HG03159 (cell line): ENCODE measurements around the gene CERS1.

Source experiments
- ATAC-seq: cut with Tn5 transposase; IDR thresholded peaks from one replicate; pipeline ENCODE4 v1.9.1; 2021; ENCODE audit warnings: mild to moderate bottlenecking, moderate library complexity; ENCODE audit not compliant: unreplicated experiment

Gene CERS1

GRCh38 chr19:18859676-18860301 is 36.2 kb downstream of the CERS1 start:
- no peak for ATAC-seq

- no peak for ATAC-seq
These were observed 36.9 kb downstream of the CERS1 start for GRCh38 chr19:18858906-18859646.

GRCh38 chr19:18857223-18857622 is 38.7 kb downstream of the CERS1 start:
- ATAC-seq = no peak

- no peak for ATAC-seq
These were observed 39.4 kb downstream of the CERS1 start for GRCh38 chr19:18856385-18857126.

- no peak for ATAC-seq
These were observed 40.1 kb downstream of the CERS1 start for GRCh38 chr19:18855647-18856384.

- ATAC-seq = no peak
These were observed 41.0 kb downstream of the CERS1 start for GRCh38 chr19:18854982-18855381.

- ATAC-seq = no peak
These were observed 42.1 kb downstream of the CERS1 start for GRCh38 chr19:18853755-18854427.

- no peak for ATAC-seq
These were observed 43.3 kb downstream of the CERS1 start for GRCh38 chr19:18852648-18853047.

- ATAC-seq = no peak
These were observed 44.2 kb downstream of the CERS1 start for GRCh38 chr19:18851673-18852325.

GRCh38 chr19:18850471-18851375 is 45.2 kb downstream of the CERS1 start:
- ATAC-seq = no peak

- ATAC-seq = no peak
These were observed 46.0 kb downstream of the CERS1 start for GRCh38 chr19:18849838-18850400.

GRCh38 chr19:18848878-18849661 is 46.9 kb downstream of the CERS1 start:
- ATAC-seq = no peak

GRCh38 chr19:18847549-18848463 is 48.2 kb downstream of the CERS1 start:
- ATAC-seq = no peak

- ATAC-seq = no peak
These were observed 49.0 kb downstream of the CERS1 start for GRCh38 chr19:18846862-18847548.

- no peak for ATAC-seq
These were observed 50.0 kb downstream of the CERS1 start for GRCh38 chr19:18845961-18846360.

GRCh38 chr19:18844806-18845329 is 51.1 kb downstream of the CERS1 start:
- ATAC-seq = no peak
